Body of pancreas (tissue), 4 donors: ENCODE results near the gene KCTD15.

Experiments used
- CTCF ChIP-seq, 7 experiments: fragments of 450-650 bp in 4 of 7; fragments of 200-600 bp in 3 of 7; sonication (generic) in 3 of 7; IDR thresholded peaks; one replicate each; pipeline ENCODE4 v1.5.1; 2016 to 2019; ENCODE audit warnings: antibody characterized with exemption in 7 of 7
- POLR2A ChIP-seq, 3 donors: fragments of 450-650 bp; IDR thresholded peaks; one replicate each; pipeline ENCODE4 v1.6.1; 2016; ENCODE audit warnings: antibody characterized with exemption in 3 of 3, mild to moderate bottlenecking in 2 of 3

- TF ChIP-seq CTCF (IDR thresholded peaks at IDR 0.05), result peak in 2 of 7 experiments; percentile 2 to 4
- peak in 1 of 3 donors; percentile 23 for TF ChIP-seq POLR2A (IDR thresholded peaks at IDR 0.05)
These were observed 23.5 kb downstream of the KCTD15 start for GRCh38 chr19:33819880-33820781.
